Ectodermal cell (in vitro differentiated cells): ENCODE results near the gene ALDH3B1.

Source experiments
- H3K27ac ChIP-seq: 2 replicates; pipeline ENCODE4 v1.7.0; 2013; ENCODE audit warnings: mild to moderate bottlenecking, low read depth, low read length; ENCODE audit not compliant: insufficient read depth, poor library complexity, severe bottlenecking
- H3K27me3 ChIP-seq: 2 replicates; pipeline ENCODE4 v1.7.0; 2013; ENCODE audit warnings: mild to moderate bottlenecking, low read length; ENCODE audit not compliant: insufficient read depth, control insufficient read depth, poor library complexity, severe bottlenecking
- H3K36me3 ChIP-seq: one replicate; pipeline ENCODE4 v1.7.0; 2013; ENCODE audit warnings: low read length; ENCODE audit not compliant: control insufficient read depth, insufficient read depth
- H3K4me1 ChIP-seq: one replicate; pipeline ENCODE4 v1.7.0; 2013; ENCODE audit warnings: low read length; ENCODE audit not compliant: control insufficient read depth, insufficient read depth
- H3K4me3 ChIP-seq: 2 replicates; pipeline ENCODE4 v1.7.0; 2013; ENCODE audit warnings: low read depth, low read length, control low read depth; ENCODE audit not compliant: insufficient read depth
- H3K9me3 ChIP-seq: 2 replicates; pipeline ENCODE4 v1.7.0; 2013; ENCODE audit warnings: mild to moderate bottlenecking, low read length, moderate library complexity; ENCODE audit not compliant: control insufficient read depth
- WGBS, 2 experiments: methylation state at CpG; one replicate each; pipeline ENCODE4 v1.1.7; 2013; ENCODE audit warnings: missing lambda C conversion rate in 2 of 2; 5-methylcytosine and 5-hydroxymethylcytosine counted together

The ALDH3B1 gene

DNA sequence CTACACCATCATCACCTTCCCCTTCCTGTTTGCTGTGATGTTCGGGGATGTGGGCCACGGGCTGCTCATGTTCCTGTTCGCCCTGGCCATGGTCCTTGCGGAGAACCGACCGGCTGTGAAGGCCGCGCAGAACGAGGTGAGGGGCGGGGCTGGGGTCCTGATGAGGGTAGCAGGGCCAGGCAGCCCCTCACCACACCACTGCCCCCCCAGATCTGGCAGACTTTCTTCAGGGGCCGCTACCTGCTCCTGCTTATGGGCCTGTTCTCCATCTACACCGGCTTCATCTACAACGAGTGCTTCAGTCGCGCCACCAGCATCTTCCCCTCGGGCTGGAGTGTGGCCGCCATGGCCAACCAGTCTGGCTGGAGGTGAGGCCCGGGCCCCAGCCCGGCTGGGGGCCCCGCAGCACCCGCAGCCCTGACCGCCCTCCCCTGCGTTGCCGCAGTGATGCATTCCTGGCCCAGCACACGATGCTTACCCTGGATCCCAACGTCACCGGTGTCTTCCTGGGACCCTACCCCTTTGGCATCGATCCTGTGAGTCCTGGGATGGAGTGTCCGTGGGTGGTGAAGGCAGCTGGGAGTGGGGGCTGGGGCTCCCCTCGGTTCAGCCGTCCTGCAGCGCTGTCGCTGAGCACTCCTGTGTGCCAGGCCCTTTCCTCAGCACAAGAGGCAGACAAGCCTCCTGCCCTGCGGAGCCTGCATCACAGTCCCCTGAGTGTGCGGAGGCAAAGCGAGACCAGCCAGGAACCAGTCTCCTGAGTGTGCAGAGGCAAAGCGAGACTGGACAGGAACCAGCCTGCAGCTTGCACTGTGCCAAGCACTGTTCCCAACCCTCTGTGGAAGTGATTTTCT lies 37.5 kb downstream of the ALDH3B1 start:
- Histone ChIP-seq H3K4me1 (no peaks in the 10 kb centered on the region), H3K4me3 (no peak overlapping the region), H3K9me3 (no peaks in the 10 kb centered on the region), H3K27me3 (no peaks in the 10 kb centered on the region), H3K36me3 (no peaks in the 10 kb centered on the region), H3K27ac (no peak overlapping the region)
- 94 to 95% methylated on average over 37 of the region's 37 CpGs for WGBS, 2 experiments

DNA sequence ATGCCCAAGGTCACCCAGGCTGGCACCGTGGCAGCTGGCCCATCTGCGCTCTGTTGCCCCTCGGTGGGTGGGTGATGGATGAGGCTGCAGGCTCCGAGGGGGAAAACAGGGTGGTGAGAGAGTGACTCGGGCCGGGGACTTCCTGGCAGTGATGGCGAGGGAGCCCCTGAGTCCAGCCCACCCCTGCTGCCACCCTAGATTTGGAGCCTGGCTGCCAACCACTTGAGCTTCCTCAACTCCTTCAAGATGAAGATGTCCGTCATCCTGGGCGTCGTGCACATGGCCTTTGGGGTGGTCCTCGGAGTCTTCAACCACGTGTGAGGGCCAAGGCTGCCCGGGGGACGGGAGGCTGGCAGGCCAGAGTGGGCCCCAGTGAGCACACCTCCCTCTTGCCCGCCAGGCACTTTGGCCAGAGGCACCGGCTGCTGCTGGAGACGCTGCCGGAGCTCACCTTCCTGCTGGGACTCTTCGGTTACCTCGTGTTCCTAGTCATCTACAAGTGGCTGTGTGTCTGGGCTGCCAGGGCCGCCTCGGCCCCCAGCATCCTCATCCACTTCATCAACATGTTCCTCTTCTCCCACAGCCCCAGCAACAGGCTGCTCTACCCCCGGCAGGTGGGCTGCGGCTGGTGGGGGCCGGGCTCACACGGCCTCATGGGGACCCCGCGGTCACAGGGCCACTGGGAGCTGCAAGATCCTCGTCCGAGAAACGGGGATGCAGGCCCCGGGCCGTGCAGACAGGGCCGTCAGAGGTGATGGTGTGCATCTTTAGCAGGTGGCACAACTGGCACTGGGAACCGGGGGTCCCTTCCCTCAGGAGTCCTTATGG lies 38.8 kb downstream of the ALDH3B1 start:
- no peaks in the 10 kb centered on the region for H3K27me3 ChIP-seq
- no peak overlapping the region for H3K4me3 ChIP-seq
- no peaks in the 10 kb centered on the region for H3K36me3 ChIP-seq
- H3K9me3 ChIP-seq: no peaks in the 10 kb centered on the region
- no peak overlapping the region for H3K27ac ChIP-seq
- WGBS, 2 experiments: 91% methylated on average over 35 of the region's 35 CpGs
- H3K4me1 ChIP-seq: no peaks in the 10 kb centered on the region

DNA sequence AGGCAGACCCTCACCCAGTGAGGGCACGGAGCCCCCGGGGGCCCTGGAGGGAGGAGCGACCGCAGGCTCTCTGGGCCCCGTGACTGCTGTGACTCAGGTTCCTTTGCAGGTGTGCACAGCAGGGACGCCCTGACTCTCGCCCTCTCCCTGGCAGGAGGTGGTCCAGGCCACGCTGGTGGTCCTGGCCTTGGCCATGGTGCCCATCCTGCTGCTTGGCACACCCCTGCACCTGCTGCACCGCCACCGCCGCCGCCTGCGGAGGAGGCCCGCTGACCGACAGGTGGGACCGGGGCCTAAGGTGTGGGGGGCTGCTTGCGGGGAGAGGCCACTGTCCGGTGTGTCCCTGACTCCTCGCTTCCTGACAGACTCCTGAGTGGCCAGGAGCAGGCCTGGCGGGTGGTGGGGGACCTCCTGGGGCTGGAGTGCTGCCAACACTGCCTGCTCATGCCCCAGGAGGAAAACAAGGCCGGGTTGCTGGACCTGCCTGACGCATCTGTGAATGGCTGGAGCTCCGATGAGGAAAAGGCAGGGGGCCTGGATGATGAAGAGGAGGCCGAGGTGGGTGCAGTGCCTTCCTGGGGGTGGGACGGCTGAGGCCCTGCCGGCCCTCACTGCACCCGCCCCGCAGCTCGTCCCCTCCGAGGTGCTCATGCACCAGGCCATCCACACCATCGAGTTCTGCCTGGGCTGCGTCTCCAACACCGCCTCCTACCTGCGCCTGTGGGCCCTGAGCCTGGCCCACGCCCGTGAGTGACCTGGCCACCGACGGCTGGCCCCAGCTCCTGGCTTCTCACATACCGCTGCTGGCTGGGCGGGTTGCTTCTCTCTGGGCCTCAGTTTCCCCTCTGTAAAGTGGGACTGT lies 39.6 kb downstream of the ALDH3B1 start:
- WGBS, 2 experiments: 93 to 95% methylated on average over 40 of the region's 40 CpGs
- Histone ChIP-seq H3K27me3 (no peaks in the 10 kb centered on the region), H3K9me3 (no peaks in the 10 kb centered on the region), H3K27ac (no peak overlapping the region), H3K4me1 (no peaks in the 10 kb centered on the region), H3K4me3 (no peak overlapping the region), H3K36me3 (no peaks in the 10 kb centered on the region)

DNA sequence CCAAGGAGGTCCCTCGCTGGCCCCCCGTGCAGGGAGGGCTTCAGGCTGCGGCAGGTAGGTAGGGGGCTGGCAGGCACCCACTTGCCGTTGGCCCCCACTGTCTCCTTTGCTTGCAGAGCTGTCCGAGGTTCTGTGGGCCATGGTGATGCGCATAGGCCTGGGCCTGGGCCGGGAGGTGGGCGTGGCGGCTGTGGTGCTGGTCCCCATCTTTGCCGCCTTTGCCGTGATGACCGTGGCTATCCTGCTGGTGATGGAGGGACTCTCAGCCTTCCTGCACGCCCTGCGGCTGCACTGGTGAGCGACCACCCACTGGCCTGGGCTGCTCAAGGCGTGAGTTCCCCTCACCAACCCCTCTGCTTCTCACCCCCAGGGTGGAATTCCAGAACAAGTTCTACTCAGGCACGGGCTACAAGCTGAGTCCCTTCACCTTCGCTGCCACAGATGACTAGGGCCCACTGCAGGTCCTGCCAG lies 40.3 kb downstream of the ALDH3B1 start:
- H3K9me3 ChIP-seq: no peaks in the 10 kb centered on the region
- no peaks in the 10 kb centered on the region for H3K4me1 ChIP-seq
- no peak overlapping the region for H3K27ac ChIP-seq
- no peak overlapping the region for H3K4me3 ChIP-seq
- H3K36me3 ChIP-seq: no peaks in the 10 kb centered on the region
- H3K27me3 ChIP-seq: no peaks in the 10 kb centered on the region
- WGBS, 2 experiments: 94 to 95% methylated on average over 18 of the region's 18 CpGs

DNA sequence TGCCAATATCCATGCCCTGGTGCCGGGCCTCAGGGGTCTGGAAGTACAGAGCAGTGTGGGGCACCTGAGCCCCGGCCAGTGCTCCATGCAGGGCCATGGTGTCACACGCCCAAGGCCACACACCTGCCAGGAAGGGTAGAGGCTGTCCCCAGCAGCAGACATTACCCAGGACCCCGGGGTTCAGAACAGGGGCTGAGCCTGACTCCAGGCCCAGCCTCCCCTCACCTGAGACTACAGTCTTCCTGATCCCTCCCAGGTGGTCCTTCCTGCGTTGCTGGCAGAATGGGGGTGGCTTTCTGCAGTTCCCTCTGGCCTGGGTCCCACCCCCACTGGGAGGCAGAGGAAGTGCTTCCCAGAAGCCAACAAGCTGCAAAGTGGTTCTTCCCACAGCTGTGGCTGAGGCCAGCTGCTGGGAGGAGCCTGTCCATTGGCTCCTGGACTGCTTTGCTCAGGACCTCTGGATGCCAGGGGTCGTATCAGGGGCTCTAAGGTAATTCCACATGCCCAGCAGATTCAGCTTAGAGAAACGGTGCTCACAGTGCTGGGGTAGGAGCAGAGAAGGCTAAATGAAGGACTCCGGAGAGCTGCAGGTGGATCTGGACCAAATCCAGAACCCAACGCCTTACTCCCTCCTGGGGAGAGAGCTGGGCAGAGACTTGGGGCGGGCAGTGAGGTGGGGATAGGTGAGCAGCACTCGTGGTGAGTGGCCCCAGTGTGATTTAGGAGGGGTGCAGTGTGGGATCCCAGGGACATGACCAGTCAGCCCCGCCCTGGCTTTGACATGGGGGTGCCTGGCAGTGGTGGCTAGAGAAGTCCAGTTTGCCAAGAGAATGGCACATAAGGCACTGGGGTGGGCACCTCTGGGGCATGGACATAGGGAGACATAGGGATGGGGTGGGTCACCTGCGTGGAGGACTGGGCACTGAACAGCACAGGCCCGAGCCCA lies 41.3 kb downstream of the ALDH3B1 start:
- Histone ChIP-seq H3K9me3 (no peaks in the 10 kb centered on the region), H3K4me3 (no peak overlapping the region), H3K36me3 (no peaks in the 10 kb centered on the region), H3K27me3 (no peaks in the 10 kb centered on the region), H3K4me1 (no peaks in the 10 kb centered on the region), H3K27ac (no peak overlapping the region)
- 89 to 90% methylated on average over 14 of the region's 14 CpGs for WGBS, 2 experiments

GRCh38 chr11:68052137-68052873 lies 42.2 kb downstream of the ALDH3B1 start:
- no peak overlapping the region for H3K4me3 ChIP-seq

DNA sequence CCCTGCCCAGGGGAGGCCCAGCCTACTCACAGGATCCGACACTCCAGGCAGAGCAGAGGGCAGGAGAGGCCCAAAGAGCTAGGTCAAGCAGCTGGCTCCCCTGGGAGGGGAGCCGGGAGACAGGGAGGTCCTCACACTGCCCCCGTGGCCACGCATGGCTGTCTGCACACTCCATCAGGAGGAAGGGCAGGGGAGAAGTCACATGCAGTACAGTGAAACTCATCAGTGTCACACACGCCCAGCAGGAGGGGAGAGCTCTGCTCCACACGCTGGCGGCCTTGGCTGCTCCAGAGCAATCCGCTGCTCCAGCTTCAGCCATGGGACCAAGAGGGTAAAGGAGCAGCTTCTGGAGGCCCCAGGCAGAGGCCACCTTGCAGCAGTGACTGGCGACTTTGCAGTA lies 43.0 kb downstream of the ALDH3B1 start:
- Histone ChIP-seq H3K27ac (no peak overlapping the region), H3K4me3 (no peak overlapping the region), H3K9me3 (no peaks in the 10 kb centered on the region), H3K36me3 (no peaks in the 10 kb centered on the region), H3K4me1 (no peaks in the 10 kb centered on the region), H3K27me3 (no peaks in the 10 kb centered on the region)
- 86 to 89% methylated on average over 9 of the region's 9 CpGs for WGBS, 2 experiments

More at GRCh38 chr11:68052137-68052873, 42.2 kb downstream of the ALDH3B1 start:
- H3K27me3 ChIP-seq: no peaks in the 10 kb centered on the region
- no peak overlapping the region for H3K27ac ChIP-seq
- WGBS, 2 experiments: 92 to 93% methylated on average over 15 of the region's 15 CpGs
- no peaks in the 10 kb centered on the region for H3K9me3 ChIP-seq
- no peaks in the 10 kb centered on the region for H3K36me3 ChIP-seq
- H3K4me1 ChIP-seq: no peaks in the 10 kb centered on the region

- H3K27me3 ChIP-seq: no peaks in the 10 kb centered on the region
- no peak overlapping the region for H3K27ac ChIP-seq
- no peak overlapping the region for H3K4me3 ChIP-seq
- 94% methylated on average over 11 of the region's 11 CpGs for WGBS, 2 experiments
- no peaks in the 10 kb centered on the region for H3K4me1 ChIP-seq
- no peaks in the 10 kb centered on the region for H3K9me3 ChIP-seq
- no peaks in the 10 kb centered on the region for H3K36me3 ChIP-seq
These were observed 44.1 kb downstream of the ALDH3B1 start for GRCh38 chr11:68053981-68054812.
